HS-5 (cell line): ENCODE results near the gene IFNB1.
A peak's percentile ranks its signal among the peaks of the same experiment; 100 is the strongest.

ENCODE experiments used
- DNase-seq: peaks from one replicate; pipeline ENCODE4 v3.0.0-alpha.2; 2012; ENCODE audit warnings: low read depth

Gene IFNB1

GRCh38 chr9:21070171-21070571 is 7.6 kb downstream of the IFNB1 start:
- peak; percentile 89 for DNase-seq

DNA sequence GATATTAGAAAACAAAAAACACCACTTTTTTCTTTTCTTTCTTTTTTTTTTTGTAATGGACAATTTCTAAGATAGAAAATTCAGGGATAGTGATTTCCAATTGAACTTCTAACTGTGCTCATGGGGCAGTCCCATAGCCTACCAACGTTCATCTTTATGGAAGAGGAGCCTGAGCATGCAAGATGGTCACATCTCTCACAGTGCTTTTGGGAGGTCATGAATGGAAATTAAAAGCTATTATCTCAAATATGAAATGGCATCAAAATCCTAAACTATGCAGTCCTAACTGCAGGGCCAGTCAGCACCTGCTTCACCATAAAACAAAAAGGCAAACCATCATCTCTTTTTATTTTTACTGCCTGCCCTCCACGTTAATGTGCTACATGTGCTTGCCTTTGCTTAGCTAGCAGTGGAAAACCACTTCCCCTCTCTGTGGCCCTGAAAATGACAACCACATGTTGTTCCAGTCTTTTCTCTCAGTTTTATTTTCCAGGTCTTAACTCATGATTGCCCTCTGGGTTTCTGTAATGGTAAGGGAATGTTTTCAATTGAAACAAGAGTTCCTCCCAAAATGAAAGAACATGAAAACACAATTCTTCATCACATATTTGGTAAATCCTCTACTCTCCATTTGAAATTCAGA is 16.7 kb downstream of the IFNB1 start:
- DNase-seq: no peak

- DNase-seq: no peak
These were observed 20.8 kb downstream of the IFNB1 start for GRCh38 chr9:21056931-21057330.

DNA sequence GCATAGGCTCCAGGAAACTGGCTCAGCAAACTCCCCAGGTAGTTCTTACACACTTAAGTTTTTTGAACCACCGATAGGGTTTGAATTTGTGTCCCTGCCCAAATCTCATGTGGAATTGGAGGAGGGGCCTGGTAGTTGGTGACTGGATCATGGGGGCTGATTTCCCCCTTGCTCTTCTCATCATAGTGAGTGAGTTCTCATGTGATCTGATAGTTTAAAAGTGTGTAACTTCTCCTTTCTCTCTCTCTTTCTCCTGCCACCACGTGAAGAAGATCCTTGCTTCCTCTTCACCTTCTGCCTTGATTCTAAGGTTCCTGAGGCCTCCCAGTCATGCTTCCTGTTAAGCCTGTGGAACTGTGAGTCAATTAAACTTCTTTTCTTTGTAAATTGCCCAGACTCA is 23.9 kb downstream of the IFNB1 start:
- no peak for DNase-seq

GRCh38 chr9:21047281-21047691 is 30.5 kb downstream of the IFNB1 start:
- DNase-seq: no peak

- DNase-seq: no peak
These were observed 33.9 kb downstream of the IFNB1 start for GRCh38 chr9:21043841-21044240.

- no peak for DNase-seq
These were observed 35.3 kb downstream of the IFNB1 start for GRCh38 chr9:21042466-21042865.

DNA sequence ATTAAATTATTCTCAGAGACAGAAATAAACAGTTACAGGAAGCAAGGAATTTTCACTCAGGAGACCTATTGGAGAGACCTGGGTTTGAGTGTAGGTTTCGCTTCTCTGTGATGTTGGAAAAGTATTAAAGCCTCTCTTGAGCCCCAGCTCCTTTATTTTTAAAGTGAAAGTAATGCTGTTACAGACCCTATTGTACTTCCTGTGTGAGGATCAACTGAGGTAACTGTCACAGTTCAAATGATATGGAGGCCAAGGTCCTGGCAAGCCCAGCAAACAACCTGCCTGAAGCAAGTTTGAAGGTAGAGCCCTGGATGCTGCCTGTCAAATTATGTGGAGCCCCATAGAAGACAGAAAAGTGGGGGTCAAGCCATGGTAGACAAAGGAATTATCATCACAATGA is 38.4 kb downstream of the IFNB1 start:
- no peak for DNase-seq

- no peak for DNase-seq
These were observed 40.5 kb downstream of the IFNB1 start for GRCh38 chr9:21037278-21037677.

DNA sequence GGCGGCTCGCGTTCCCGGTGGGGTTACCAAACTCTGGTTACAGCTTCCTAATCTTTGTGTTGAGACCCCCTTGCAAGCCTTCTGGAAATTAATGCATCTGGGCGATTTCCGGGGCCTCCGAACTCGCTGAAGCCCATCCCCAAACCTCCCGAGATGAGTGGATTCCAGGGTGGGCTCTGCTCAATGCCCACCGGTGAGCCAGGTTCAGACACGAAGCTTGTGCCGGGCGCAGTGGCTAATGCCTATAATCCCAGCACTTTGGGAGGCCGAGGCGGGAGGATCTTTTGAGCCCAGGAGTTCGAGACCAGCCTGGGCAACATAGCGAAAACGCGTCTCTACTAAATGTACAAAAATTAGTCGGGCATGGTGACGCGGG is 45.9 kb downstream of the IFNB1 start:
- DNase-seq: no peak

DNA sequence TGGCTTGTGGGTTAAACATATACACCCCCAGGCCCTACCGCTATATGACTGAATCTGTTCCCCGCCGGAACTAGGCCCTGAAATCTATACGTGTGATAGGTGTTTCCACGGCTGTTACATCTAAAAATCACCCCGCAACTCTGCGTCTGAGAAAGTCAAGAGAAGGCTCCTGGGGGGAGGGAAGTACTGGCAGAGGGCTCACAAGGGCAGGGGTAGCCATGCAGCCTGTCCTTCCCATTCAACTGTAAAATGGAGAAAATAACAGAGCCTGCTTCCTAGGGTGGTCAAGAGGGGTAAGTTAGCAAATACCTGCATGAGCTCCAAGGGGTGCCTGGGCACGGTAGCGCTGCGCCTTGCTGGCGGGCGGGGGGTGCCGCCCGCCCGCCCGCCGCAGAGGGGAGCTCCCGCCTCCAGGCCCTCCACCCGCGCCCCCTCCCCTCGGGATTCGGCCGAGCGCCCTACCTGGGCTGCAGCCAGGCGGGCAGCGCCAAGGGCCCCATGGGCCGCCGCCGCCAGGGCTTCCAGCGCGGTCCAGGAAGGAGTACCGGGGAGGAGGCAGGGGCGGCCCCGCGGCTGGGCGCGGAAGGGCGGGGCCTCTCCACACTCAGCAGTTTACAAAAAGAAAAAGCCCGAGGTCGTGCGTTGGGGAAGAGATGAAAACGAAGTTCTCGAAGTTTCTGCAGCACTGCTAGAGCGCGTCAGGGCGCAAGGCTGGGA is 46.5 kb downstream of the IFNB1 start, which contains the start of gene HACD4:
TSS of gene HACD4 (minus strand) at position 550 of the 717 bp plus-strand sequence. CDS start at position 500, 50 bp downstream.
- no peak for DNase-seq

DNA sequence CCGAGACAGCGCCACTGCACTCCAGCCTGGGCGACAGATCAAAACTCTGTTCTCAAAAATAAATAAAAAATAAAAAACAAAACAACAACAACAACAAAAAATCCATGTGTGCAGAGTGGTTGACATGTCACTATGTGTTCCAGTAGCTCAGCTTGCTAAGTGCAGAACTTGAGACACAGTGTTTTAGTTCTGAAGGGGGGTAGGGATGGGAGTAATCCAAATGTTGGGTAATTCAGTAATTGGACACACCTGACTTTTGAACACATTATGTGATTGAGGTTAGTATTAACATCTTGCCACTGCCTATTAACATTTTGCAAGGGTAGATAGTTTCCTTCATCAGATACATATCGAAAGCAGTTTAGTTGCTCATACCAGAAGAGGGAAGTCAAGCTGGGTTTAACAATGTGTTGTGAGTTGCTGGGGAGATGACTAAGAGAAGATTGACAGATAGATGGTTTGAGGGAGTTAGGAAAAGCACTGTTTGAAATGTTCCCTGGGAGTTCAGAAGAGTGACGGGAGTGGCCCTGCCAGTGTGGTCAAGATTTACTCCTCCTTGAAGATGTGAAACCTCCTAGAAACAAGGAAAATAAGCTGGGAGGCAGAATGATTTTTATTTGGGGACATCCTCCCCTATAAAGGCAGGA is 47.2 kb downstream of the IFNB1 start:
- DNase-seq: no peak

- no peak for DNase-seq
These were observed 48.1 kb downstream of the IFNB1 start for GRCh38 chr9:21029661-21030060.

GRCh38 chr9:21028466-21028865 is 49.3 kb downstream of the IFNB1 start:
- no peak for DNase-seq

DNA sequence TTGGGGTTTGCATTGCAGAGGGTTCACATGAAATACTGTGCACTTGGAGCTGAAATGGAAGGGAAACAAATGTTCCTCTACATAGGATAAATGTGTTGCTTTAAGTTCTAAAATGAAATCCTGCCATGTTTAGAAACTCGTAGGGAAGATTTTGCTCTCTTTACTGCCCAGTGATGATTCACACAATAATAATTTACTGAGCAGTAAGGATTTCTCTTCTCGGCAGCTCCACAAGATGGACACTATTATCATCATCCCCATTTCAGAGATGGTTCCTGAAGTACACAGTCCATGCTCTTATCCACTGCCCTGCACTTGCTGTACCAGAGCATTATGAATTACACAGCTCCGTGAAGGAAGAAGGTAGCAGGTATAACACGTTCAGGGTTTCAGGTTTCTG is 50.4 kb downstream of the IFNB1 start:
- no peak for DNase-seq
